ENCODE results near the gene OSBP2.
"Not testable (repeated sequence)": the region's sequence is repeated elsewhere in the genome, so short reads cannot be mapped to it uniquely, and the experiment has no call there.

The OSBP2 gene

GRCh38 chr22:30763815-30764673, 69.4 kb downstream of the OSBP2 start:
- DNase-seq (ENCODE audit: low read depth): peak; percentile 51

DNA sequence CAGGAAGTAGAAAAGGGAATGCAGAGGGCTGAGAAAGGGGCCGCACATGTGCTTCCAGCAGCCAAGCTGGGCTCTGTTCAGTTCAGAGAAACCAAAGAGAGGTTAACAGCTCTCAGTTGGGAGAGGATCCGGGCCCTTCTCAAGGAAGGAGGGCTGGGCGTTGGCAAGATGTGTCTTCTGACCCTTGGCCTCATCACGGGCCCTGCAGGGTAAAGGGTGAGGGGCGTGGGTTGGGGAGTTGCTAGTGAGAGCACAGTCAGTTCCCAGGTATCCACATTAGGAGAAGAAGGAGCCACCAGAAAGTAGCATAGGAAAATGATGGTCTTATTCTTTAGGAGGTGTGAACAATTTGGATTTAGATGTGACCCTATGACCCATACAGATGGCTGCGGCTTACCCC, 73.0 kb downstream of the OSBP2 start:
- no peak for DNase-seq (ENCODE audit: low read depth)

GRCh38 chr22:30770716-30771115, 76.0 kb downstream of the OSBP2 start:
- DNase-seq (ENCODE audit: low read depth): no peak

- no peak for DNase-seq (ENCODE audit: low read depth)
Observed at GRCh38 chr22:30773919-30774318, 79.2 kb downstream of the OSBP2 start.

DNA sequence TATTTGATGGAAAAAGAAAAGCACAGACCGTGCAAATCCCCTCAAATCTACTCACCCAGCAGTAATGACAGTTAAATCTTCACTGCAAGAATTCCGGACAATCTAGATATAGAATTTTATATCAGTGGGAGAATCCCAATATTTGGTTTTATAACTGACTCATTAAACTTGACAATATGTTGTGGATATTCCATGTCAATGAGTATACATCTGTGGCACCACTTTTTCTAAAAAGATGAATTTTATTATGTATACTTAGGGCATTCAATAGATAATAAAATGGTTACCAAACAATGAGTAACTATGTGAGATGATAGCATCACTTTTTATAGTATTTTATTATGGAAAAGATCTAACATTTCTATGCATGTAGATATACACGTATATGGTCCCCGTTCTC, 79.9 kb downstream of the OSBP2 start:
- no peak for DNase-seq (ENCODE audit: low read depth)

DNA sequence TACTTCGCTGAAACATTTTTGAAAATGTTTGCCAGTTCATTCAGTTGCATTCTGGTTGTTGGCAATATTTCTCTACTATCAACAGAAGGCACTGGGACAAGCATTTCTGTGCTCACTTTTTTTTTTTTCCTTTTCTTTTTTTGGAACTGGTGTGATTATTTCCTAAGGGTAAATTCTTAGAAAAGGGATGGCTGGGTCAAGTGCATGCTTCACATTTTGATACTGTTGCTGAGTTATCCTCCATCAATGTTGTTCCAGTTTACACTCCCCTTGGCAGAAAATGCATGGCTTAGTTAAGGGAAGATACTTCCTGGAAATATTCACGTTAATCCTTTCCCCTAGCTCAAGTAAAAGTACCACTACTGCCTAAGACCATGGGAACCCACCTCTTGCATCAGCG, 81.8 kb downstream of the OSBP2 start:
- DNase-seq (ENCODE audit: low read depth): no peak

- DNase-seq (ENCODE audit: low read depth): not testable (repeated sequence)
Observed at GRCh38 chr22:30777146-30777545, 82.5 kb downstream of the OSBP2 start.

DNA sequence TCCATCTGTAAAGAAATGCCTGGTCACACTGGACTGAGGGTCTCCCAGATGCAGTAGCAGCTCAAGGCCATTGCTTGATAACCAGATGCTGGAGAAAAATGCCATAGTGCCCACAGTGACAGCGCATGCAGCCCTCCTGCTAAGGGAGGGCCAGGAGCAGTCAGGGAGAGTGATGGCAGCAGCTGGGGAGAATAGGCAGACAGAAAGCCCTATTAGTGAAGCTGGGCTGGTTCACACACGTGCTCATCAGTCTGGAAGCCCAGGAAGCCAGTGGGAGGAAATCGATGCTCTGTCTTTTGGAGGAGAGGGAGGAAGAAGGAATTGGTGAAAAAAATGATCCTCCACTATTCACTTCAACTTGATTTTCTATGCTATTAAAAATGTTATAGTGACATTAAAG, 82.9 kb downstream of the OSBP2 start:
- no peak for DNase-seq (ENCODE audit: low read depth)

GRCh38 chr22:30778261-30778660, 83.6 kb downstream of the OSBP2 start:
- DNase-seq (ENCODE audit: low read depth): no peak

DNA sequence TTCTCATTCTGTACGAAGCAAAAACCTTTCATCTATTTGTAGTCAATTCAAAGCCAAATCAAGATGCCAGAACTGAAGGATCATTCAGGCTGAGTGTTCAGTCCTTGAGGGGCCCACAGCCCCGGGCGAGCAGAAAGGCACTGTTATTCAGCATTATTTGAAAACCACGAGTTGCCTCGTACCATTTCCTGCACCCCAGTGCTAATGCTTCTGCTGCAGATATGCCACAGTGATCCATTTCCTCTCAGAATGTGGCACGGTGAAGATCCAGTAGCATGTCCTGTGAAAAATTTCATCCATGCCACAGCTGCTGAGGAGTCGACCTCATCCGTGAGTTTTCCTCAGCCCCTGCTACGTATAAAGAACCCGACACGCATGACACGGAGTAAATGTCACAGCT, 85.4 kb downstream of the OSBP2 start:
- no peak for DNase-seq (ENCODE audit: low read depth)

DNA sequence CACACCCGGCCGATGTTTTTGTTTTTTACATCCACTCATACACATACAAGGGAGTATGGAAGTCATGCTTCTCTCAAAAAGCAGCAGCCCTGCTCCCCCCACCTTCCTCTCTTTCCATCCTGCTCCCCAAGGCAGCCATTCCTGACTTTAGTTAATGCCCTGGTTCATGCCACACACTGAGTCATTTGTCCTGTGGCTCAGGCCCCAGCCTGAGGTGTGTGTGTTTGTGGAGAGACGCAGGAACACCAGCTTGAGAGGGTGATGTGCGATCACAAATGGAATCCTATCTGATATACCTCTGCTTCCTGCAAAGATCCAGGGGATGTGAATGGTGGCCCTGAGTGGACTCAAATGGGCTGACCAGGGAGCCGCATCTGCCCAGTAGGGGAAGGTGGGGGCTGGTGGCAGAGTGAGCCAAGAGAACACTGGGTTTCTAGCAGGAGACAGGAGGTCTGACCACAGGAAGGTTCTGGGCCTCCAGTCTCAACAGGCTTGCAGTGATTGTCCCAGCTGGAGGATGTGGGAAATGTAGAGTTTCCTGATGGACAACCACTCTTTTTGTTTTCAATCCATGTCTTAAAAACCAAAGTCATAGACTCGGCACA, 86.7 kb downstream of the OSBP2 start:
- no peak for DNase-seq (ENCODE audit: low read depth)

DNA sequence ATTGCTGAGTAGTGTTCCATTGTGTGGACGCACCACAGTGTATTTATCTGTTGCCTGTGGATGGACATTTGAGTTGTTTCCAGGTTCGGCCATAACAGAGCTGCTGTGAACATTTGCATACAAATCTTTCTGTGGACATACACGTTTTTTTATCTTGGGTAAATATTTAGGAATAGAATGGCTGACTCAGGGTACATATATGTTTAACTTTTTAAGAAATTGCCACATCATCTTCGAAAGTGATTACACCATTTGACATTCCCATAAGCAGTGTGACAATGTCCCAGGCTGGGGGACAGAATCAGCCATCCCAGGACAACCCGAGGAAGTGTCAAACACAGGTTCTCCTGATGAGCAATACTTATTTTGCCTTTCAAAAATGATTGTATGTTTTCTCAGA, 87.9 kb downstream of the OSBP2 start:
- no peak for DNase-seq (ENCODE audit: low read depth)

DNA sequence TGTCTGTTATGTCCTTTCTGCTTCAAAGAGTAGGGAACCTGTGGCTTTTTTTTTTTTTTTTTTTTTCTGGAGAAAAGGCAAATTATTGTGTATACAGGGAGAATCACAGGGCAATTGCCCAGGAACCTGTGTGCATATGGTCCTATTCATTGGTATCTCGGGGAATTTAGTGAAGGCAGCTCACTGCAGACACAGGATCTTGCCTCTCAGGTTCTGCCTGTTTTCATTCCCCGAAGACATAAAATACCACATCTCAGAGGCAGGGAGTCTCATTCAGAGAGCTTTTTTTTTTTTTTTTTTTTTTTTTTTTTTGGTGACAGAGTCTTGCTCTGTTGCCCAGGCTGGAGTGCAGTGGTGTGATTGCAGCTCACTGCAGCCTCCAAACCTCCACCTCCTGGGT, 88.3 kb downstream of the OSBP2 start:
- DNase-seq (ENCODE audit: low read depth): no peak

- DNase-seq (ENCODE audit: low read depth): no peak
Observed at GRCh38 chr22:30785527-30785926, 90.9 kb downstream of the OSBP2 start.

GRCh38 chr22:30790366-30790765, 95.7 kb downstream of the OSBP2 start:
- DNase-seq (ENCODE audit: low read depth): no peak

- DNase-seq (ENCODE audit: low read depth): no peak
Observed at GRCh38 chr22:30792456-30792855, 97.8 kb downstream of the OSBP2 start.

DNA sequence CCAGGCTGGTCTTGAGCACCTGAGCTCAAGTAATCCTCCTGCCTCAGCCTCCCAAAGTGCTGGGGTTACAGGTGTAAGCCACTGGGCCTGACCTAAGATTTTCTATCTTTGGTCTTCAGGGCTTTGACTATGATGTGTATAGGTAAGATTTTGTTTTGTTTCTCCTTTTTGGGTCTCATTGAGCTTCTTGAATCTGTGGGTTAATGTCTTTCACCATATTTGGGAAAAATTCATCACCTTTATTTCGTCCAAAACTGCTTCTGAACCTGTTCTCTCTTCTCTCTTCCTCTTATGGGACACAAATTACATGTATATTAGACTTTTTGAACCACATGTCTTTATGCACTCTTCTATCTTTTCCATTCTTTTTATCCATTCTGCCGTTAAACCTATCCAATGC, 100.4 kb downstream of the OSBP2 start:
- DNase-seq (ENCODE audit: low read depth): no peak

DNA sequence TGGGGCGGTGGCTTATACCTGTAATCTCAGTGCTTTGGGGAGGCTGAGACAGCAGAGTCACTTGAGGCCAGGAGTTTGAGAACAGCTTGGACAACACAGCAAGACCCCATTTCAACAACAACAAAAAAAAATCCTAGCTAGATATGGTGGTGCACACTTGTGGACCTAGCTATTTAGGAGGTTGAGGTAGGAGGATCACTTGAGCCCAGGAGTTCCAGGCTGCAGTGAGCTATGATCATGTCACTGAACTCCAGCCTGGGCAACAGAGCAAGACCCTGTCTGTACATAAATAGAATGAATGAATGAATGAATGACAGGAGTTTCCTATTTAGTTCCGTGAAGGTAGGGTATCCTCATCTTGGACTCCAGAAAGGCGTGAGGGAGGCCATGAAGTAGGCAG, 107.0 kb downstream of the OSBP2 start:
- no peak for DNase-seq (ENCODE audit: low read depth)

DNA sequence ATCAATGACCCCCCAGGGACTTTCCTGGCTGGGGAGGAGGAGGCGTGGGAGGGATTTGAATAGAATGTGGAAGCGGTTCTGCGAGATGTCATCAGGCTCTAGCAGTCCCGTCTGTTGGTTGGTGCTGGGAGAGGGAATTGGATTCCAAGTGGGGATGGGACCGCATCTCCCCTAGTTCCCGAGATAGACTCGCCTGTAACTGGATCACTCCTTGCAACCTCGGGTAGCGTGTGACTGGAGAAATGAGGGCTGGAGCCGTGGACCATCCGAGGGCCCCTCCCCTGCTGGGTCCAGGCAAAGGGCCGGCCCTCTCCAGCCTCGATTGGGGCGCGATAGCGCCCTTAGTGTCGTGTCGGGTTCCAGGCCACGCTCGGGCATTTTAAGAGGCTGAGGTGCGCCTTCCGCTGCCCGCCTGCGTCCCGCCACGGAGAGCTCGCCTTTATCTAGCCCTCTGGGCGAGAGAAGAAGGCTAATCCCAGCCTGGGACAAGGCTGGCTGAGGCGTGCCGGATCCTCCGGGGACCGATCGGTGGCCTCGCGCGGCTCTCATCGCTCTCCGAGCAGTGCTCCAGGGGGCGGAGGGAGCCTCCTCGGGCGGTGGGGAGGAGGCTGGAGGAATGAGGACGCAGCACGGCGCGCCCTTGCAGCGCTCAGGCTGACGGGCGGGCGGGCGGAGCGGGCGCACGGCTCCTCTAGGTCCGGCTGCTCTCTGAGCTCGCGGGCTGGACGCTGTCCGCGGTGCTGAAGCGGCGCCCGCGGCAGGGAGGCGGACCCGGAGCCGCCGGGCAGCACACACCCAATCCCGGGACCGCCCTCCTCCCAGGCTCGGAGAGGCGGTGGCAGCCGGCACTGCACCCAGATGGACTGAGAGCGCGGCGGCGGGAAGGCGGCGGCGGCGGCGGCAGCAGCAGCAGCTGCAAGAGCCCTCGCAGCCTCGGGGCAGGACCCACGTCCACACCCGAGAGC, 107.8 kb downstream of the OSBP2 start:
- DNase-seq (ENCODE audit: low read depth): peak; percentile 87

DNA sequence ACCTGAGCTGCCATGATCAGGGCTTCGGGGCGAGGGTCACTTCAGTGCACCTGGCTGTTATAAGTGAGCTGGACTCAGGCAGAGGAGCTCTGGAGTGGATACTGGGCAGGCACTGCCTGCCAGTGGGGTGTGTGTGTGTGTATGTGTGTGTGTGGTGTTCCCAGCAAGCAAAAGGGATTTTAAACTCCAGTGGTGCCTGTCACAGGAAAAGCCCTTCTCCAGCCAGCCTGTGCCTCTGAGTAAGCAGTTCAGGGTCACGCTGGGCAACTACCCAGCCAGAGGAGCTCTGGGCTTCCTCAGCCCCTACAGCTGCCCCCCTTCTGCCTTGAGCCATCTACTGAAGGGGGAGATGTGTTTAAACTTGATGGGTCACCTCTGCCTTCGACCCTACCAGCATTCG, 109.0 kb downstream of the OSBP2 start:
- DNase-seq (ENCODE audit: low read depth): no peak

DNA sequence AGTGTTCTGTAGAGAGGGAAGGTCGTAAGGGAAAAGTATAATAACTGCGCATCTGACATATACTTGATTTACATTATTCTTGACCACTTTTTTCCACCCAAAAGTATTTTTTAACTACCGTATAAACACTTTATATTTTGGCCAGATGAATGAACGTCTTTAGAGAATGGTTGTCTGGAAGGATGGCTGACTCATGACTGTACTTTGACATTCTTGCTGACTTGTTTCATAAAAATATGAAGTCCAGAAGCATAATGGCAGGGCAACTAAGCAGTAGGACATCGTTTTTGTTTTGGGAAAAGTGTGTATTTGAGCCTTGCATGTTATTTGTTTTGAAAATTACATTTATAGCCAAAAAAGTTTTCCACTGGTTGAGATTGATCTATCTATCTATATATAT, 110.0 kb downstream of the OSBP2 start:
- DNase-seq (ENCODE audit: low read depth): no peak

DNA sequence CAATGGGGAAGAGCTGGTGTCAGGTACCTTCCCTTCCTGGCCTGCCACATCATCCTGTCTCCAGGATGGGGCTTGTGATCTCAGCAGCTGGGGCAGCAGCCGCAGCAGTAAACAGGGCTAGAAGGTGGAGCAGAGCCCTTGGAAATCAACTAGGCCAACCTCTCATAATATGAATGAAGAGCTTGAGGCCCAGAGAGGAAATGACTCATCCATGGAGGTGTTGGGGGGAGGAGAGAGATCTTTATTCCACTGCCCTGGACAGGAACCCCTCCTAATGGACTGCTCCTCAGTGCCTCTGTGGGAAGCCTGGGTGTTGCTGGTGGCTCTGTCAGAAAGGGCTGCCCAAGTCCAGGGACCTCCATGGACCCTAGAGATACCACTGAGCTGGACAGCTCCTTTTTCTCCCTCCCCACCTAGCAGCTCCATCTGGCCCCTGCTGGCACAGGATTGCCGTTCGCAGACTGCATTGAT, 111.8 kb downstream of the OSBP2 start:
- DNase-seq (ENCODE audit: low read depth): no peak

- no peak for DNase-seq (ENCODE audit: low read depth)
Observed at GRCh38 chr22:30809086-30809485, 114.4 kb downstream of the OSBP2 start.

Data from stromal cell of bone marrow (primary cell).